Fibroblast of the aortic adventitia (primary cell): Measurements from ENCODE around the gene RASGRP4. TPM values are rescaled to one million over a fixed set of nuclear protein-coding genes. Genes with fewer than 3 reads are reported as not detected.
"Not testable (repeated sequence)": the region's sequence is repeated elsewhere in the genome, so short reads cannot be mapped to it uniquely, and the experiment has no call there.

Source experiments
- DNase-seq: peaks from one replicate; pipeline ENCODE4 v3.0.0-alpha.2; 2010; ENCODE audit warnings: low read depth
- H3K4me3 ChIP-seq: 2 replicates; pipeline ENCODE4 v1.5.1; 2011; ENCODE audit warnings: low read depth, mild to moderate bottlenecking, control low read depth, low read length, moderate library complexity
- CTCF ChIP-seq: IDR thresholded peaks from 2 replicates; pipeline ENCODE4 v1.5.1; 2011; ENCODE audit warnings: mild to moderate bottlenecking, low read length, control low read depth, inconsistent platforms; ENCODE audit not compliant: insufficient read depth
- total RNA-seq: library from RNA; depleted of rRNA; stranded (reverse); fragments of >200 nt; gene quantifications from 2 replicates; pipeline ENCODE4 v1.2.3, GENCODE V29; 2012; ENCODE audit warnings: low replicate concordance

RASGRP4 gene
- total RNA-seq, 1 donor, result not detected

DNA sequence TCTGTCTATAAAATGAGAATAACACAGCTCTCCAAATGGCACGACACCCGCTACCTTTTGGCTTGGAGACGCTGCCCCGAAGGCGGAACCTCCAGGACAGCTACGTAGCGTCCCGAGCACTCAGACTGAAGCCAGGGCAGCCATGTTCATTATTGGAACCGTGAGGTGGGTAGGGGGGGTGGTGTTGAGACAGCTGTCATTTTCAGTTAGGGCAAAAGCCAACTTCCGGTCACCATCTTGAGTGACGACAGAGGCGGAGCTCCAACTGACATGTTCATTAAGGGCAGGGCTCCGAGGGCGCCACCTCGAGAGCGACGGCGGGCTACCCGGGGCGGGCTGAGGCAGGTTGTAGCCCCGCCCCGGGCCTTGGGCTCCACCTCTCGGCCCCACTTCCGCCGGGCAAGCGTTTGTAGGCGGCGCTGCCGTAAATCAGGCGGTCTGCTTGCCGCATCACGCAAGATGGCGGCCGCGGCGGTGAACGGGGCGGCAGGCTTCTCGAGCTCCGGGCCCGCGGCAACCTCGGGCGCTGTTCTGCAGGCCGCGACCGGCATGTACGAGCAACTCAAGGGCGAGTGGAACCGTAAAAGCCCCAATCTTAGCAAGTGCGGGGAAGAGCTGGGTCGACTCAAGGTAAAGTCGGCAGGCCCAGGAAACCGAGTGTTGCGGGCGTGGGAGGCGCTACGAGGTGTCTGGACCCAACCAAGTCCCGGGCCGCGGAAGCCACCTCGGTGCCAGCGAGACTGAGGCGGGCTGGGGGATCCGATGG lies 51.5 kb downstream of the RASGRP4 start, which contains the start of gene PSMD8:
Gene PSMD8 (plus strand): TSS at position 240 of the 766 bp plus-strand sequence. CDS start 31 bp downstream, at position 271.
- peak; percentile 95 for DNase-seq
- TF ChIP-seq CTCF, result peak; percentile 13
- H3K4me3 ChIP-seq, result peak within 1 kb of the TSS; percentile 91

DNA sequence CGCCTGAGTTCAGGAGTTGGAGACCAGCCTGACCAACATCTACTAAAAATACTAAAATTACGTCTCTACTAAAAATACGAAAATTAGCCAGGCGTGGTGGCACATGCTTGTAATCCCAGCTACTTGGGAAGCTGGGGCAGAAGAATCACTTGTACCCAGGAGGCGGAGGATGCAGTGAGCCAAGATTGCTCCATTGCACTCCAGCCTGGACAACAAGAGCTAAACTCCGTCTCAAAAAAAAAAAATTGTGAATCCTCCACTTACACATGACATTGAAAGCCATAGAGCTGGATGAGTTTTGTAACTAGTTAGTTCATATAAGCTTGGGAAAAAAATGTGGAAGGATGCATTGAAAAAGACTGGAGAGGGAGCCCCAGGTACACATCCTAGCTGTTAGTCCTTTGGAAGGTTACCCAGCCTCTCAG lies 52.1 kb downstream of the RASGRP4 start:
- no peak for DNase-seq
- no peak for TF ChIP-seq CTCF
- H3K4me3 ChIP-seq, result peak overlapping the region; percentile 91

GRCh38 chr19:38371081-38371480 lies 54.9 kb downstream of the RASGRP4 start:
- no peak overlapping the region for H3K4me3 ChIP-seq
- no peak for TF ChIP-seq CTCF
- no peak for DNase-seq

DNA sequence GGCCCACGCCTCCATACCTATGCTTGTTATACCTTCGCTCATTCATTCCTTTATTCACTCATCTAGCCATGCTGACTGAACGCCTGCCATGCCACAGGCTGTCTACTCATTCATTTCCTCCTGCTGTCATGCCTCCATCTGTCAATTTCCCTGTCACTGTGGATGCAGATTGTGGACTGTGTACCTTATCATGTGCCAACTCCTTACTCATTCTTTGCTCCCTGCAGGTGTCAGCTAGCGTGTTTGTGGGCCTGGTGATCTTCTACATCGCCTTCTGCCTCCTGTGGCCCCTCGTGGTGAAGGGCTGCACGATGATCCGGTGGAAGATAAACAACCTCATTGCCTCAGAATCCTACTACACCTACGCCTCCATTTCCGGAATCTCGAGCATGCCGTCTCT lies 55.7 kb downstream of the RASGRP4 start:
- no peak for TF ChIP-seq CTCF
- DNase-seq, result no peak
- no peak overlapping the region for H3K4me3 ChIP-seq

GRCh38 chr19:38369584-38369983 lies 56.4 kb downstream of the RASGRP4 start:
- DNase-seq, result no peak
- TF ChIP-seq CTCF, result no peak

GRCh38 chr19:38367041-38367440 lies 59.0 kb downstream of the RASGRP4 start:
- TF ChIP-seq CTCF, result no peak
- H3K4me3 ChIP-seq, result no peak overlapping the region
- DNase-seq, result no peak

More at GRCh38 chr19:38369584-38369983, 56.4 kb downstream of the RASGRP4 start:
- no peak overlapping the region for H3K4me3 ChIP-seq

- DNase-seq, result not testable (repeated sequence)
- peak overlapping the region; percentile 69 for H3K4me3 ChIP-seq
Observed at GRCh38 chr19:38362946-38363688, 62.9 kb downstream of the RASGRP4 start.
